ENCODE data around the gene OR52J3. TPM values are rescaled to one million over a fixed set of nuclear protein-coding genes. Genes with fewer than 3 reads are reported as not detected.

Gene OR52J3
- total and polyA plus RNA-seq, 2 of the 8 experiments (the other 6 are each of a cell fraction or from before 2014, with no cell fraction given), result not detected

- no peak overlapping the region for H3K23ac ChIP-seq (ENCODE audit: insufficient read length)
- no peak overlapping the region for H2BK12ac ChIP-seq (ENCODE audit: low read depth, low read length)
- no peak overlapping the region for H4K8ac ChIP-seq (ENCODE audit: extremely low read depth, insufficient read depth, low read length)
- TF ChIP-seq ASH2L (IDR thresholded peaks at IDR 0.05; ENCODE audit: low read length), result no peak
- no peak overlapping the region for H2BK5ac ChIP-seq (ENCODE audit: low read depth, low read length)
- H2AFZ ChIP-seq (ENCODE audit: low read length), result no peak overlapping the region
- H3K23me2 ChIP-seq (ENCODE audit: low read depth, low read length), result no peaks in the 10 kb centered on the region
- no peaks in the 10 kb centered on the region for H3K27me3 ChIP-seq (replicated peaks in 1 of 4; ENCODE audit: control insufficient read depth in 3 of 4, extremely low read depth in 1 of 4, insufficient read depth in 3 of 4, low read length in 3 of 4)
- no peaks in the 10 kb centered on the region for H3K4me1 ChIP-seq (replicated peaks in 1 of 4; ENCODE audit: control insufficient read depth in 3 of 4, insufficient read depth in 4 of 4, low read length in 3 of 4)
- no peaks in the 10 kb centered on the region for H3K36me3 ChIP-seq (ENCODE audit: control insufficient read depth in 2 of 4, insufficient read depth in 4 of 4, low read length in 3 of 4)
- H3K56ac ChIP-seq (replicated peaks; ENCODE audit: insufficient read length, low read depth, low read length), result no peak overlapping the region
- H3K79me2 ChIP-seq (ENCODE audit: control insufficient read depth in 1 of 2, insufficient read depth in 2 of 2, low read length in 2 of 2), result no peaks in the 10 kb centered on the region
- 100% methylated on average over 2 of the region's 2 CpGs; no CpG with 5 or more reads in 1 of the 2 experiments for WGBS, 2 experiments (ENCODE audit: extremely low coverage in 1 of 2, insufficient coverage in 1 of 2, insufficient read length in 1 of 2, insufficient replicate concordance in 2 of 2, low coverage in 1 of 2, low lambda C conversion rate in 2 of 2, missing lambda C conversion rate in 1 of 2)
- POLR2A ChIA-PET (ENCODE audit: partially characterized antibody), result no interaction called here
- H3K4ac ChIP-seq (replicated peaks; ENCODE audit: insufficient read length, low read depth, low read length), result no peak overlapping the region
- no peak overlapping the region for H4K91ac ChIP-seq (replicated peaks; ENCODE audit: insufficient read length, low read length)
- H3K9ac ChIP-seq (replicated peaks in 1 of 4; ENCODE audit: extremely low read depth in 1 of 4, low read depth in 3 of 4, low read length in 3 of 4), result no peak overlapping the region
- CTCF ChIA-PET (ENCODE audit: partially characterized antibody), result interaction anchor here (2.1 kb wide), 1 partner anchor 385 kb away, joined by 6 read pairs; the partner anchor contains the start of gene OR51D1
- H3K14ac ChIP-seq (ENCODE audit: insufficient read length), result no peak overlapping the region
- peaks cover 0 to 2% of the 10 kb centered on the region in 2 experiments; a peak in 1 of 4 replicates for H3K9me3 ChIP-seq (ENCODE audit: insufficient read depth in 2 of 2, low read depth in 1 of 2, low read length in 1 of 2)
- H4K5ac ChIP-seq (ENCODE audit: insufficient read length, low read depth, low read length), result no peak overlapping the region
- no peak for DNase-seq (ENCODE audit: low read depth in 1 of 2, low spot score in 2 of 2)
- H2BK120ac ChIP-seq (replicated peaks; ENCODE audit: low read depth, low read length), result no peak overlapping the region
- no peaks in the 10 kb centered on the region for H4K20me1 ChIP-seq (replicated peaks in 1 of 2; ENCODE audit: control insufficient read depth in 1 of 2, insufficient read depth in 2 of 2, low read length in 2 of 2)
- H3K79me1 ChIP-seq (ENCODE audit: low read depth, low read length), result no peaks in the 10 kb centered on the region
- no peak overlapping the region for H2BK15ac ChIP-seq (ENCODE audit: low read length)
- no peak overlapping the region for H2BK20ac ChIP-seq (ENCODE audit: low read length)
- no peak overlapping the region for H3K18ac ChIP-seq (ENCODE audit: extremely low read depth, low read length)
- no peak overlapping the region for H3K4me2 ChIP-seq (ENCODE audit: insufficient read depth in 1 of 2, low read depth in 2 of 2, low read length in 2 of 2)
- no peak for FAIRE-seq
- no peak overlapping the region for H3K27ac ChIP-seq (ENCODE audit: low read depth, low read length)
- H3K4me3 ChIP-seq (ENCODE audit: extremely low read depth in 1 of 4, insufficient read depth in 2 of 4, low read depth in 3 of 4, low read length in 4 of 4), result no peak overlapping the region
- no peak overlapping the region for H2AK5ac ChIP-seq (ENCODE audit: low read depth, low read length)
Measured at GRCh38 chr11:5021996-5022395, 24.3 kb upstream of the OR52J3 start.

All from H1 (cell line).